AG09319 (cell line): ENCODE measurements around the gene TGFBR2.
"Not testable (repeated sequence)": the region's sequence is repeated elsewhere in the genome, so short reads cannot be mapped to it uniquely, and the experiment has no call there.

Experiments
- DNase-seq: peaks from one replicate; pipeline ENCODE4 v3.0.0-alpha.2; 2010; ENCODE audit warnings: low read depth; ENCODE audit errors: extremely low read depth
- CTCF ChIP-seq: IDR thresholded peaks from 2 replicates; pipeline ENCODE4 v1.5.1; 2011; ENCODE audit warnings: low read depth, mild to moderate bottlenecking, inconsistent platforms, low read length, moderate library complexity

The TGFBR2 gene

GRCh38 chr3:30666572-30667279, 60.3 kb downstream of the TGFBR2 start:
- no peak for DNase-seq
- TF ChIP-seq CTCF, result no peak

DNA sequence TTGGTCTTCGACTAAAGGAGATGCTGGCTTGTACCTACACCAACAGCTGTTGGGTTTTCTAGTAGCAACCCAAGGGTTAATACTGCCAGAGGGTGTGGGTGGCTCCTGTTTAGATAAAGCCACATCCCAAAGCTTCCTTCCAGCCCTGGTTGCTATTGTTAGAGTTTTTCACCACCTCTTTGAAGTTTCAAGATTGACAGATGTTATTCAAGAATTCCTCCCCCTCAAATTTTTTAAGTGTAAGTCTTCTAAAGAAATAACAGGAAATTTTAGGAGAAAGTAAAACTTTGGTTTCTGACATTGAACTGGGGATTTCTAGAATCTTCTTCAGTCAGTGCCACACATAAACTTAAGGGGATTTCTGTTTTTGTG, 60.9 kb downstream of the TGFBR2 start:
- no peak for TF ChIP-seq CTCF
- DNase-seq, result no peak

- no peak for TF ChIP-seq CTCF
- DNase-seq, result no peak
Measured at GRCh38 chr3:30668051-30668609, 61.7 kb downstream of the TGFBR2 start.

DNA sequence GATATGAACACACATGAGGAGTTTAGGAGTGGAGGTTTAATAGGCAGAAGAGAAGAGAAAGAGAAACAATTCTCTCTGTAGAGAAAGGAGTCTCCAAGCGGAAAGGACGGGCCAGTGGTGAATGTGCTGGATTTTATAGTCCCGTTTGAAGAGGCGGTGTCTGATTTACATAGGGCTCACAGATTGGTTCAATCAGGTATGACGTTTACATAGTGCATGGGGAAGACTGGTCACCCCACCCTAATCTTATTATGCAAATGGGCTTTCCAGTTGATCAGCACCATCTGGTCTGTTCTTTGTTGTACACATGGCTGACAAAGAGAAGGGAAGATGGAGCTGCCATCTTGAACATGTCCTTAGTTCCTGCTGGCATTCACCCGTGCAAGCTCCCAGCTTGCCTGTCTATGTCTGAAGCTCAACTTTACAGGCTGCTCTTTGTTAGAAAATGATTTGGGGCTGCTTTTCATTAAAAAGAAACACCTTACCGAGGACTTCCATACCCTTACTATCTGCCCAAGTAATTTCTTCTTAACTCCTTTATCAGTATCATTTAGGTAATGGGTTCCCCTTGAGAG, 63.0 kb downstream of the TGFBR2 start:
- DNase-seq, result not testable (repeated sequence)

DNA sequence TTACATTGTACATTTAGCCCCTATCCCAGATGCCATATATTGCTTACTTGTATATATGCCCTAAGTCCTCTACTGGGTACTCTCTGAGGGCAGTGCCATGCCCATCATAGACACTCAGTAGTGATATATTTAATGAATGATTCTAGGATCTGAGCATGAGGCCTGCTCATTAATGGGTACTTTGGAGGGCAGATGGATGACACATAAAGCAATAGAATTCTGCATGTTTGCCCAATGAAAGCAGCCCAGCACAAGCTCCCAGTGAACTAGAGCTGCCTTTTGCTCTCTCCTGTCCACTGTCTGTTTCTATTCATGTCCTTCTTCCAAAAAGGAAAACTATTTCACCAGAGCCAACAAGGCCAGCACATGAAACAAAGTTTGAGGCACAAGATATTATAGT, 63.9 kb downstream of the TGFBR2 start:
- TF ChIP-seq CTCF, result no peak
- no peak for DNase-seq

GRCh38 chr3:30671527-30672286, 65.3 kb downstream of the TGFBR2 start:
- no peak for DNase-seq
- TF ChIP-seq CTCF, result no peak

GRCh38 chr3:30672287-30672735, 65.9 kb downstream of the TGFBR2 start:
- TF ChIP-seq CTCF, result no peak
- no peak for DNase-seq
